Measurements from ENCODE around the gene TBC1D8.

- TF ChIP-seq, protein P1, sequence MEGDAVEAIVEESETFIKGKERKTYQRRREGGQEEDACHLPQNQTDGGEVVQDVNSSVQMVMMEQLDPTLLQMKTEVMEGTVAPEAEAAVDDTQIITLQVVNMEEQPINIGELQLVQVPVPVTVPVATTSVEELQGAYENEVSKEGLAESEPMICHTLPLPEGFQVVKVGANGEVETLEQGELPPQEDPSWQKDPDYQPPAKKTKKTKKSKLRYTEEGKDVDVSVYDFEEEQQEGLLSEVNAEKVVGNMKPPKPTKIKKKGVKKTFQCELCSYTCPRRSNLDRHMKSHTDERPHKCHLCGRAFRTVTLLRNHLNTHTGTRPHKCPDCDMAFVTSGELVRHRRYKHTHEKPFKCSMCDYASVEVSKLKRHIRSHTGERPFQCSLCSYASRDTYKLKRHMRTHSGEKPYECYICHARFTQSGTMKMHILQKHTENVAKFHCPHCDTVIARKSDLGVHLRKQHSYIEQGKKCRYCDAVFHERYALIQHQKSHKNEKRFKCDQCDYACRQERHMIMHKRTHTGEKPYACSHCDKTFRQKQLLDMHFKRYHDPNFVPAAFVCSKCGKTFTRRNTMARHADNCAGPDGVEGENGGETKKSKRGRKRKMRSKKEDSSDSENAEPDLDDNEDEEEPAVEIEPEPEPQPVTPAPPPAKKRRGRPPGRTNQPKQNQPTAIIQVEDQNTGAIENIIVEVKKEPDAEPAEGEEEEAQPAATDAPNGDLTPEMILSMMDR (IDR thresholded peaks at IDR 0.05): no peak
- TF ChIP-seq, protein P2, sequence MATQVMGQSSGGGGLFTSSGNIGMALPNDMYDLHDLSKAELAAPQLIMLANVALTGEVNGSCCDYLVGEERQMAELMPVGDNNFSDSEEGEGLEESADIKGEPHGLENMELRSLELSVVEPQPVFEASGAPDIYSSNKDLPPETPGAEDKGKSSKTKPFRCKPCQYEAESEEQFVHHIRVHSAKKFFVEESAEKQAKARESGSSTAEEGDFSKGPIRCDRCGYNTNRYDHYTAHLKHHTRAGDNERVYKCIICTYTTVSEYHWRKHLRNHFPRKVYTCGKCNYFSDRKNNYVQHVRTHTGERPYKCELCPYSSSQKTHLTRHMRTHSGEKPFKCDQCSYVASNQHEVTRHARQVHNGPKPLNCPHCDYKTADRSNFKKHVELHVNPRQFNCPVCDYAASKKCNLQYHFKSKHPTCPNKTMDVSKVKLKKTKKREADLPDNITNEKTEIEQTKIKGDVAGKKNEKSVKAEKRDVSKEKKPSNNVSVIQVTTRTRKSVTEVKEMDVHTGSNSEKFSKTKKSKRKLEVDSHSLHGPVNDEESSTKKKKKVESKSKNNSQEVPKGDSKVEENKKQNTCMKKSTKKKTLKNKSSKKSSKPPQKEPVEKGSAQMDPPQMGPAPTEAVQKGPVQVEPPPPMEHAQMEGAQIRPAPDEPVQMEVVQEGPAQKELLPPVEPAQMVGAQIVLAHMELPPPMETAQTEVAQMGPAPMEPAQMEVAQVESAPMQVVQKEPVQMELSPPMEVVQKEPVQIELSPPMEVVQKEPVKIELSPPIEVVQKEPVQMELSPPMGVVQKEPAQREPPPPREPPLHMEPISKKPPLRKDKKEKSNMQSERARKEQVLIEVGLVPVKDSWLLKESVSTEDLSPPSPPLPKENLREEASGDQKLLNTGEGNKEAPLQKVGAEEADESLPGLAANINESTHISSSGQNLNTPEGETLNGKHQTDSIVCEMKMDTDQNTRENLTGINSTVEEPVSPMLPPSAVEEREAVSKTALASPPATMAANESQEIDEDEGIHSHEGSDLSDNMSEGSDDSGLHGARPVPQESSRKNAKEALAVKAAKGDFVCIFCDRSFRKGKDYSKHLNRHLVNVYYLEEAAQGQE (IDR thresholded peaks at IDR 0.05; ENCODE audit: insufficient read depth in 1 of 2, low read depth in 2 of 2, low read length in 1 of 2): no peak
These were observed 41.6 kb downstream of the TBC1D8 start for GRCh38 chr2:101109451-101110118.

Data from Panc1 (cell line).